ENCODE results near the gene ABR. TPM values are rescaled to one million over a fixed set of nuclear protein-coding genes. Genes with fewer than 3 reads are reported as not detected.

ABR gene
- total and polyA plus RNA-seq, 2 of the 13 experiments (the other 11 are each of a cell fraction or from before 2014, with no cell fraction given): 12.4 to 40.4 TPM

DNA sequence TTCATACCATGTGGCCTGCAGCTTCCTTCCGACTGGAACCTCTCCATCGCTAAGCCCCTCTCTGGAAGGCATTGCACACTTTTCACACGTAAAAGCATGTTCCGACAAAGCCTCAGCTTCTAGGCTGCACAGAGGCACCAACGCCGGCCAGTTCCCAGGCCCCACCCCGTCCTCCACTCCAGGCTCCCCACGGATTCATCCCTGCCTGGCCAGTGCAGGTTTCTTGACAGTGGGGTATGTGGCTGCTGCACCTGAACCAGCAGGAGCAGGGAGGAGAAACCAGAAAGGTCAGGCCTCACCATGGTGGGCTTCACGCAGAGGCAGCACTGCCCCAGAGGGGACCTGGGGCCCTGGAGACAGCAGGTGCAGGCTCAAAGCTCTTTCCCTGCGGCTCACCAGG is 168.6 kb downstream of the ABR start:
- ChIA-PET POLR2A (no interaction called here), CTCF (ENCODE audit: low intra/inter-chr PET ratio, low total read pairs) (no interaction called here)
- Histone ChIP-seq H3K4me2 (ENCODE audit: low read depth, low read length) (no peak overlapping the region), H3K27me3 (ENCODE audit: control insufficient read depth in 1 of 2, insufficient read depth in 2 of 2, low read length in 2 of 2) (no peaks in the 10 kb centered on the region), H3K79me2 (ENCODE audit: insufficient read depth, low read length) (no peaks in the 10 kb centered on the region), H3K9me3 (ENCODE audit: low read length) (no peaks in the 10 kb centered on the region), H2AFZ (ENCODE audit: low read length) (no peak overlapping the region), H4K20me1 (ENCODE audit: insufficient read depth, low read length) (no peaks in the 10 kb centered on the region), H3K27ac (ENCODE audit: extremely low read length, insufficient read depth, low read length) (no peak overlapping the region), H3K4me3 (replicated peaks in 1 of 3; ENCODE audit: insufficient read depth in 1 of 3, low read depth in 2 of 3, low read length in 3 of 3) (no peak overlapping the region), H3K4me1 (ENCODE audit: insufficient read depth, low read length) (no peaks in the 10 kb centered on the region), H3K9ac (ENCODE audit: insufficient read depth, low read depth, low read length) (no peak overlapping the region), H3K36me3 (replicated peaks in 1 of 2; ENCODE audit: control insufficient read depth in 1 of 2, insufficient read depth in 2 of 2, low read length in 2 of 2) (peaks cover 0 to 1% of the 10 kb centered on the region in 2 experiments; a peak in 2 of 5 replicates)
- TF ChIP-seq ZFP82 (CRISPR knock-in tag; IDR thresholded peaks at IDR 0.05; ENCODE audit: borderline replicate concordance) (no peak), IKZF5 (CRISPR knock-in tag; IDR thresholded peaks at IDR 0.05) (no peak), ZFAT (CRISPR knock-in tag; conservative IDR thresholded peaks at IDR 0.05) (no peak), NFE2L2 (IDR thresholded peaks at IDR 0.05; ENCODE audit: low read length) (no peak), MAF1 (CRISPR knock-in tag; IDR thresholded peaks at IDR 0.05; ENCODE audit: borderline replicate concordance) (no peak), SAFB2 (CRISPR knock-in tag; IDR thresholded peaks at IDR 0.05; ENCODE audit: borderline replicate concordance, low read depth) (no peak), HDAC1 (CRISPR knock-in tag; IDR thresholded peaks at IDR 0.05) (no peak), ZNF230 (CRISPR knock-in tag; IDR thresholded peaks at IDR 0.05) (no peak), MXI1 (IDR thresholded peaks at IDR 0.05; ENCODE audit: borderline replicate concordance, low read depth, low read length) (no peak), FIP1L1 (IDR thresholded peaks at IDR 0.05; ENCODE audit: borderline replicate concordance, insufficient read depth, low read depth, low read length) (no peak), SRSF4 (IDR thresholded peaks at IDR 0.05; ENCODE audit: low read depth, low read length, poor library complexity, severe bottlenecking) (no peak), BORCS8-MEF2B (CRISPR knock-in tag; IDR thresholded peaks at IDR 0.05) (no peak), REPIN1 (CRISPR knock-in tag; IDR thresholded peaks at IDR 0.05; ENCODE audit: borderline replicate concordance, low read depth) (no peak)
- TF ChIP-seq, protein P1, sequence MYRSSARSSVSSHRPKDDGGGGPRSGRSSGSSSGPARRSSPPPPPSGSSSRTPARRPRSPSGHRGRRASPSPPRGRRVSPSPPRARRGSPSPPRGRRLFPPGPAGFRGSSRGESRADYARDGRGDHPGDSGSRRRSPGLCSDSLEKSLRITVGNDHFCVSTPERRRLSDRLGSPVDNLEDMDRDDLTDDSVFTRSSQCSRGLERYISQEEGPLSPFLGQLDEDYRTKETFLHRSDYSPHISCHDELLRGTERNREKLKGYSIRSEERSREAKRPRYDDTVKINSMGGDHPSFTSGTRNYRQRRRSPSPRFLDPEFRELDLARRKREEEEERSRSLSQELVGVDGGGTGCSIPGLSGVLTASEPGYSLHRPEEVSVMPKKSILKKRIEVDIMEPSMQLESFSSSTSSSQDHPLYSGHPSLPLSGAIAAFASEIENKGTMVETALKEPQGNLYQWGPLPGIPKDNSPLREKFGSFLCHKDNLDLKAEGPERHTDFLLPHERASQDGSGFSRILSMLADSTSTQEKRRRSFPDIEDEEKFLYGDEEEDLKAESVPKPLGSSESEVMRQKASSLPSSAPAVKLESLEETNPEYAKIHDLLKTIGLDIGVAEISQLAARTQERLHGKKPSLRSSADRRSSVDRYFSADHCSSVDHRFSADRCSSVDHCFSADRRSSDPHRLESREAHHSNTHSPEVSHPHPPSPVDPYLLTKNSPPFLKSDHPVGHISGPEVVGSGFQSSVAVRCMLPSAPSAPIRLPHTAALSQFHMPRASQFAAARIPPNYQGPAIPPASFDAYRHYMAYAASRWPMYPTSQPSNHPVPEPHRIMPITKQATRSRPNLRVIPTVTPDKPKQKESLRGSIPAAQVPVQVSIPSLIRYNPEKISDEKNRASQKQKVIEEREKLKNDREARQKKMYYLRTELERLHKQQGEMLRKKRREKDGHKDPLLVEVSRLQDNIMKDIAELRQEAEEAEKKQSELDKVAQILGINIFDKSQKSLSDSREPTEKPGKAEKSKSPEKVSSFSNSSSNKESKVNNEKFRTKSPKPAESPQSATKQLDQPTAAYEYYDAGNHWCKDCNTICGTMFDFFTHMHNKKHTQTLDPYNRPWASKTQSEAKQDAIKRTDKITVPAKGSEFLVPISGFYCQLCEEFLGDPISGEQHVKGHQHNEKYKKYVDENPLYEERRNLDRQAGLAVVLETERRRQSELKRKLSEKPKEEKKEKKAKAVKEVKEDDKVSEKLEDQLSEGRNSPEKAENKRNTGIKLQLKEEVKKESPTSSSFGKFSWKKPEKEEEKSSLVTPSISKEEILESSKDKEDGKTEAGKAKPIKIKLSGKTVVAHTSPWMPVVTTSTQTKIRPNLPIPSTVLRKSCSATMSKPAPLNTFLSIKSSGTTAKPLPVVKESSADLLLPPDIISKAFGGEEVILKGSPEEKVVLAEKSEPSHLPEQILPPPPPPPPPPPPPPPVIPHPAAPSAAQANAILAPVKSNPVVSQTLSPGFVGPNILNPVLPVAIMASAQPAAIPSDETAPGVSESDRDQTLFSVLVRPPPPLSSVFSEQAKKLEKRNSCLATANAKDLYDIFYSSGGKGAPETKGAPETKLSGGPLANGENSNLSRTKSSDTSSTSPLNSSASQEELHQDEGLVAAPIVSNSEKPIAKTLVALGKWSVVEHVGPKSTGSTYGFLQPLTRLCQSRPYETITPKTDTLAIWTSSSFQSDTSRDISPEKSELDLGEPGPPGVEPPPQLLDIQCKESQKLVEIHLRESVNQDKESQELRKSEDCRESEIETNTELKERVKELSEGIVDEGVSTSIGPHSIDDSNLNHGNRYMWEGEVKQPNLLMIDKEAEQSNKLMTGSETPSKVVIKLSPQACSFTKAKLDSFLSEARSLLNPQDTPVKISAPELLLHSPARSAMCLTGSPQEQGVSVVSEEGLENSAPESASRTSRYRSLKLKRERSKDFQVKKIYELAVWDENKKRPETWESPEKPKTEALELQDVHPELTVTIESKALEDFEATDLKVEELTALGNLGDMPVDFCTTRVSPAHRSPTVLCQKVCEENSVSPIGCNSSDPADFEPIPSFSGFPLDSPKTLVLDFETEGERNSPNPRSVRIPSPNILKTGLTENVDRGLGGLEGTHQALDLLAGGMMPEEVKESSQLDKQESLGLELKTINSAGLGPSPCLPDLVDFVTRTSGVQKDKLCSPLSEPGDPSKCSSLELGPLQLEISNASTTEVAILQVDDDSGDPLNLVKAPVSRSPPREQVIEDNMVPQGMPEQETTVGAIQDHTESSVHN (CRISPR knock-in tag; IDR thresholded peaks at IDR 0.05): no peak
- no peak for DNase-seq (ENCODE audit: low spot score)
- WGBS (ENCODE audit: low lambda C conversion rate): 96% methylated on average over 9 of the region's 10 CpGs
- in situ Hi-C loops (cut with HindIII; ENCODE audit: extremely low pct_ligation_motif_present, low pct_unique_long_range_greater_than_20kb) (no loop called here), intact Hi-C loops (cut with micrococcal nuclease; ENCODE audit: unreplicated experiment) (no loop called here)
- ATAC-seq: no peak
- BruUV-seq (replicated peaks): no TSS peak
- no peak for FAIRE-seq
